ENCODE measurements around the gene ABCA4. TPM values are rescaled to one million over a fixed set of nuclear protein-coding genes. Genes with fewer than 3 reads are reported as not detected.
"Not testable (repeated sequence)": the region's sequence is repeated elsewhere in the genome, so short reads cannot be mapped to it uniquely, and the experiment has no call there.

Gene ABCA4
- total RNA-seq, 1 experiment from 2014 or later = 0.22 TPM

DNA sequence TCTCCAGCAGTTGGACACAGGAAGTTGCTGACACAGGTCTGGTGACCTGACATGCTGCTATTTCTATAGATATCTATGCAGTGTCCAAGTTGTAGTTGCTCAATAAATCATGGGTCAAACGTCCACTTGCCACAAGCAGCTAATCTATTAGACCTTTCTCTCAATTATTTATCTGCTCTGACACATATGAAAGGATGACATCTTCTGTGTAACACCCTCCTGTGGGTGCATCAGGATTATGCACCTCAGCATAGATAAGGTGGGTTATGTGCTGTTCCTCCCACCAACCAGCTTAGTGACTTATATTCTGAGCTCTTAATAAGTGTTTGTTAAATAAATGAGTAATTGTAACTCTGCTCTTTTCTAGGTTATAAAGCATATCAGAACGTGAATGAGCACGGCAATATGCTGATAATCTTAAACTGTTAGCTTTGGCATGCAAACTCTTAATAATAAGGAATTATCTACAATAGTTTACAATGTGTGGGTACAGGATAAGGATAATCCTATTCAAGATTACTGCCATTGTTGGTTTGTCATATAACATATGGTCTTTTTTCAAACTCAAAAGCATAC is 121.0 kb downstream of the ABCA4 start (continued):
- TF ChIP-seq ZBTB33 (IDR thresholded peaks at IDR 0.05; ENCODE audit: extremely low read depth, insufficient replicate concordance, low read length) (no peak), RAD21 (IDR thresholded peaks at IDR 0.05; ENCODE audit: low read depth) (no peak), FOSL1 (IDR thresholded peaks at IDR 0.05; ENCODE audit: low read depth) (no peak), CBX3 (IDR thresholded peaks at IDR 0.05; ENCODE audit: low read depth) (no peak), ZFX (IDR thresholded peaks at IDR 0.05) (no peak), JUND (IDR thresholded peaks at IDR 0.05) (no peak), ELF1 (IDR thresholded peaks at IDR 0.05; ENCODE audit: borderline replicate concordance, low read depth) (no peak), SP1 (IDR thresholded peaks at IDR 0.05; ENCODE audit: low read depth) (no peak)

DNA sequence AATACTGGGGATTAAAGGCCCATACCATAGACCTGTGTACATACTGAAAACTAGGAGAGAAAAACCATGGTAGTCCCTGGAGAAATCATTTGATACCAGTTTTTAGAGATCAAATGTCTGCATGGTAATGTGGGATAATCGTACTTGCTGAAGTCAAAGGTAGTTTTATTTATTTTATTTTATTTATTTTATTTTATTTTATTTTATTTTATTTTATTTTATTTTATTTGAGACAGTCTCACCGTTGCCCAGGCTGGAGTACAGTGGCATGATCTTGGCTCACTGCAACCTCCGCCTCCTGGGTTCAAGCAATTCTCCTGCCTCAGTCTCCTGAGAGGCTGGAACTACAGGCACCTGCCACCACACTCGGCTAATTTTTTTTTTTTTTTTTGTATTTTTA is 122.4 kb downstream of the ABCA4 start:
- H3K27me3 ChIP-seq (ENCODE audit: insufficient read depth, low read length); ATAC-seq; intact Hi-C loops (cut with micrococcal nuclease); H3K9me3 ChIP-seq (ENCODE audit: control insufficient read depth in 1 of 2, insufficient read depth in 1 of 2, low read depth in 1 of 2, low read length in 2 of 2); POLR2A ChIA-PET; H4K20me1 ChIP-seq (ENCODE audit: insufficient read depth); H3K79me2 ChIP-seq (ENCODE audit: insufficient read depth, low read length); H3K4me2 ChIP-seq (ENCODE audit: low read length); H3K27ac ChIP-seq (ENCODE audit: low read depth, low read length); H2AFZ ChIP-seq (ENCODE audit: low read depth, low read length, poor library complexity, severe bottlenecking); H3K4me1 ChIP-seq (ENCODE audit: control insufficient read depth in 1 of 2, insufficient read depth in 2 of 2, low read length in 2 of 2); H3K9me2 ChIP-seq (ENCODE audit: insufficient read depth); H3K4me3 ChIP-seq (replicated peaks in 1 of 2; ENCODE audit: low read depth in 1 of 2, low read length in 2 of 2); H3K9ac ChIP-seq (ENCODE audit: low read length); RAD21 ChIA-PET (ENCODE audit: low non-redundant PET in 1 of 2, low total read pairs in 2 of 2, uncharacterized antibody in 2 of 2, unreplicated experiment in 2 of 2); BruUV-seq (replicated peaks); DNase-seq (ENCODE audit: low read depth, low spot score); H3K36me3 ChIP-seq (ENCODE audit: control insufficient read depth in 1 of 2, insufficient read depth in 2 of 2, low read length in 2 of 2); CTCF ChIA-PET: not testable (repeated sequence)
